ENCODE measurements around the gene TMPRSS3.

Gene TMPRSS3

GRCh38 chr21:42395905-42396651 is at the start of gene TMPRSS3:
TMPRSS3 (minus strand) TSS chr21:42396052; CDS start chr21:42395417, 635 bp downstream.
- no peak for ATAC-seq
- TF ChIP-seq TCF4 (CRISPR knock-in tag; IDR thresholded peaks at IDR 0.05; ENCODE audit: borderline replicate concordance) (no peak), POU6F1 (CRISPR knock-in tag; IDR thresholded peaks at IDR 0.05; ENCODE audit: borderline replicate concordance, low read depth) (no peak), ZC3H10 (CRISPR knock-in tag; IDR thresholded peaks at IDR 0.05) (no peak), ISL1 (CRISPR knock-in tag; IDR thresholded peaks at IDR 0.05) (no peak), ZFP3 (CRISPR knock-in tag; IDR thresholded peaks at IDR 0.05) (no peak), GLIS3 (CRISPR knock-in tag; IDR thresholded peaks at IDR 0.05) (no peak), CREB5 (CRISPR knock-in tag; IDR thresholded peaks at IDR 0.05; ENCODE audit: low read depth) (no peak), ZNF565 (CRISPR knock-in tag; conservative IDR thresholded peaks at IDR 0.05; ENCODE audit: low read depth) (no peak), ZNF70 (CRISPR knock-in tag; IDR thresholded peaks at IDR 0.05) (no peak), PATZ1 (CRISPR knock-in tag; IDR thresholded peaks at IDR 0.05; ENCODE audit: borderline replicate concordance) (no peak), SNAI2 (CRISPR knock-in tag; IDR thresholded peaks at IDR 0.05) (no peak), PPARA (CRISPR knock-in tag; IDR thresholded peaks at IDR 0.05; ENCODE audit: borderline replicate concordance) (no peak), ESRRG (CRISPR knock-in tag; IDR thresholded peaks at IDR 0.05) (no peak), TSHZ2 (CRISPR knock-in tag; IDR thresholded peaks at IDR 0.05) (no peak), ZNF8 (CRISPR knock-in tag; IDR thresholded peaks at IDR 0.05) (no peak), CSDC2 (CRISPR knock-in tag; IDR thresholded peaks at IDR 0.05) (no peak), RARB (CRISPR knock-in tag; IDR thresholded peaks at IDR 0.05) (no peak), CSRNP3 (CRISPR knock-in tag; IDR thresholded peaks at IDR 0.05) (no peak), OSR1 (CRISPR knock-in tag; IDR thresholded peaks at IDR 0.05) (no peak), ARNTL (CRISPR knock-in tag; IDR thresholded peaks at IDR 0.05; ENCODE audit: borderline replicate concordance, low read depth) (no peak)

GRCh38 chr21:42445311-42445710 is 49.5 kb upstream of the TMPRSS3 start:
- no peak for ATAC-seq
- no peak for TF ChIP-seq SNAI2 (CRISPR knock-in tag; IDR thresholded peaks at IDR 0.05)
- TF ChIP-seq CSRNP3 (CRISPR knock-in tag; IDR thresholded peaks at IDR 0.05), result no peak
- no peak for TF ChIP-seq GLIS3 (CRISPR knock-in tag; IDR thresholded peaks at IDR 0.05)
- no peak for TF ChIP-seq PATZ1 (CRISPR knock-in tag; IDR thresholded peaks at IDR 0.05; ENCODE audit: borderline replicate concordance)
- no peak for TF ChIP-seq CSDC2 (CRISPR knock-in tag; IDR thresholded peaks at IDR 0.05)
- no peak for TF ChIP-seq ESRRG (CRISPR knock-in tag; IDR thresholded peaks at IDR 0.05)
- no peak for TF ChIP-seq ZFP30 (CRISPR knock-in tag; IDR thresholded peaks at IDR 0.05)
- TF ChIP-seq BACH2 (CRISPR knock-in tag; IDR thresholded peaks at IDR 0.05; ENCODE audit: borderline replicate concordance), result no peak
- no peak for TF ChIP-seq ISL1 (CRISPR knock-in tag; IDR thresholded peaks at IDR 0.05)
- TF ChIP-seq TOX (CRISPR knock-in tag; IDR thresholded peaks at IDR 0.05; ENCODE audit: borderline replicate concordance), result no peak
- TF ChIP-seq OSR1 (CRISPR knock-in tag; IDR thresholded peaks at IDR 0.05), result no peak
- TF ChIP-seq ZNF70 (CRISPR knock-in tag; IDR thresholded peaks at IDR 0.05), result no peak
- TF ChIP-seq ARNTL (CRISPR knock-in tag; IDR thresholded peaks at IDR 0.05; ENCODE audit: borderline replicate concordance, low read depth), result no peak
- TF ChIP-seq ZFP3 (CRISPR knock-in tag; IDR thresholded peaks at IDR 0.05), result no peak
- TF ChIP-seq ZNF8 (CRISPR knock-in tag; IDR thresholded peaks at IDR 0.05), result no peak
- TF ChIP-seq RARB (CRISPR knock-in tag; IDR thresholded peaks at IDR 0.05), result no peak
- no peak for TF ChIP-seq CREB5 (CRISPR knock-in tag; IDR thresholded peaks at IDR 0.05; ENCODE audit: low read depth)
